ENCODE data around the gene FAM111A. TPM values are rescaled to one million over a fixed set of nuclear protein-coding genes. Genes with fewer than 3 reads are reported as not detected.

FAM111A gene
- total and polyA plus RNA-seq, 4 donors, result 14.9 to 73.3 (median 39.4) TPM

- no peak overlapping the region for H3K9ac ChIP-seq (ENCODE audit: insufficient read depth in 1 of 2, low read length in 2 of 2)
Measured at GRCh38 chr11:59115553-59115952, 27.1 kb upstream of the FAM111A start.

GRCh38 chr11:59117774-59118173, 24.9 kb upstream of the FAM111A start:
- no peak overlapping the region for H3K4me3 ChIP-seq
- no peaks in the 10 kb centered on the region for H3K27me3 ChIP-seq (ENCODE audit: control insufficient read depth in 3 of 3, insufficient read depth in 3 of 3, low read length in 2 of 3)
- no peak overlapping the region for H3K9ac ChIP-seq (ENCODE audit: insufficient read depth in 1 of 2, low read length in 2 of 2)
- H3K9me3 ChIP-seq (ENCODE audit: control insufficient read depth in 4 of 4, insufficient read depth in 3 of 4, low read length in 3 of 4), result peaks cover 0 to 6% (median 3%) of the 10 kb centered on the region in 4 donors
- TF ChIP-seq CTCF (IDR thresholded peaks at IDR 0.05; ENCODE audit: control extremely low read depth, extremely low read depth), result no peak
- no peak overlapping the region for H3K27ac ChIP-seq (ENCODE audit: low read depth in 1 of 2, low read length in 1 of 2)
- no peak for ATAC-seq (ENCODE audit: insufficient read depth, low FRiP score)
- whole genome bisulfite sequencing, 2 donors, result 97 to 98% methylated on average over 2 of the region's 2 CpGs
- H3K4me1 ChIP-seq (ENCODE audit: control insufficient read depth in 5 of 5, insufficient read depth in 5 of 5, low read length in 5 of 5), result no peaks in the 10 kb centered on the region
- peaks cover 0 to 18% (median 1%) of the 10 kb centered on the region in 4 donors for H3K36me3 ChIP-seq (ENCODE audit: control insufficient read depth in 4 of 4, insufficient read depth in 4 of 4, low read length in 4 of 4)
- DNase-seq, result no peak

More at GRCh38 chr11:59115553-59115952, 27.1 kb upstream of the FAM111A start:
- Histone ChIP-seq H3K27me3 (ENCODE audit: control insufficient read depth in 3 of 3, insufficient read depth in 3 of 3, low read length in 2 of 3) (no peaks in the 10 kb centered on the region), H3K9me3 (ENCODE audit: control insufficient read depth in 4 of 4, insufficient read depth in 3 of 4, low read length in 3 of 4) (peaks cover 0 to 6% (median 3%) of the 10 kb centered on the region in 4 donors), H3K4me1 (ENCODE audit: control insufficient read depth in 5 of 5, insufficient read depth in 5 of 5, low read length in 5 of 5) (no peaks in the 10 kb centered on the region), H3K36me3 (ENCODE audit: control insufficient read depth in 4 of 4, insufficient read depth in 4 of 4, low read length in 4 of 4) (peaks cover 0 to 18% (median 0%) of the 10 kb centered on the region in 4 donors), H3K4me3 (no peak overlapping the region), H3K27ac (ENCODE audit: low read depth in 1 of 2, low read length in 1 of 2) (no peak overlapping the region)
- ATAC-seq (ENCODE audit: insufficient read depth, low FRiP score), result no peak
- no peak for TF ChIP-seq CTCF (IDR thresholded peaks at IDR 0.05; ENCODE audit: control extremely low read depth, extremely low read depth)
- WGBS, 2 donors, result 96 to 100% methylated on average over 1 of the region's 1 CpG
- no peak for DNase-seq

GRCh38 chr11:59119826-59120225, 22.8 kb upstream of the FAM111A start:
- Histone ChIP-seq H3K27me3 (ENCODE audit: control insufficient read depth in 3 of 3, insufficient read depth in 3 of 3, low read length in 2 of 3) (no peaks in the 10 kb centered on the region), H3K9ac (ENCODE audit: insufficient read depth in 1 of 2, low read length in 2 of 2) (no peak overlapping the region), H3K36me3 (ENCODE audit: control insufficient read depth in 4 of 4, insufficient read depth in 4 of 4, low read length in 4 of 4) (peaks cover 0 to 27% (median 4%) of the 10 kb centered on the region in 4 donors), H3K27ac (ENCODE audit: low read depth in 1 of 2, low read length in 1 of 2) (no peak overlapping the region), H3K9me3 (ENCODE audit: control insufficient read depth in 4 of 4, insufficient read depth in 3 of 4, low read length in 3 of 4) (peaks cover 0 to 6% (median 4%) of the 10 kb centered on the region in 4 donors), H3K4me3 (no peak overlapping the region), H3K4me1 (ENCODE audit: control insufficient read depth in 5 of 5, insufficient read depth in 5 of 5, low read length in 5 of 5) (no peaks in the 10 kb centered on the region)
- no peak for TF ChIP-seq CTCF (IDR thresholded peaks at IDR 0.05; ENCODE audit: control extremely low read depth, extremely low read depth)
- ATAC-seq (ENCODE audit: insufficient read depth, low FRiP score) (no peak), DNase-seq (no peak)

Measured in lung (tissue), 12 donors.